ENCODE measurements around the gene TNFAIP8L3.
"Not testable (repeated sequence)": the region's sequence is repeated elsewhere in the genome, so short reads cannot be mapped to it uniquely, and the experiment has no call there.

The TNFAIP8L3 gene

DNA sequence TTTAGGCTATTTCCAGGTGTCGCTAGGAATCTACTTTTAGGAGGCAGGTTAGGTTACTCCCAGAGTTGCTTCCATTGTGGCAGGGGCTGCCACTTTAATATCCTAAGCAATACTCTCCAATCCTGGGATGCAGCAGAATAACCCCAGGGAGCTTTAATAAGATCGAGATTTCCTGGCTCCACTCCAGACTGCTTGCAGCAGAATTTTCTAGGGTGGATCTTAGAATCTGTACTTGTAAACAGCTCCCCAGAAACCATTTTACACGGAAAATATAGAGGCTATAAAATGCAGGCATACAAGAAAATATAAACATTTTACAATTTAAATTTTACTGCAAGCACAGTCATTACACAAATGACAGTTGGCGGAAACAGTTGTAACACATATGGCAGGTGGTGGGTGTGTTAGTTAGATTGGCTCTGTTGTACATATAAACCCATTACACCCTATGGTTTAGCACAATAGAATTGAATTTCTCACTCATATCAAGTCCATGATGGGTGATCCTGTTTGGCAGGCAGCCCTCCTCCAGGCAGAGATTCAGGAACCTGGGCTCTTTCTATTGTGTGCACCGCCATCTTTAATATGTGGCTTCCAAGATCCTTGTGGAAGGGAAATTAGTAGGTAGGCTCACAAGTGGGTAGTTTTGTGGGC, 35.0 kb upstream of the TNFAIP8L3 start:
- no peak for DNase-seq (ENCODE audit: extremely low spot score)
- ChIA-PET POLR2A (no interaction called here), CTCF (interaction anchor here (2.8 kb wide), 1 partner anchor 11 kb away, joined by 9 read pairs; no protein-coding TSS in a partner anchor)
- TF ChIP-seq, protein P1, sequence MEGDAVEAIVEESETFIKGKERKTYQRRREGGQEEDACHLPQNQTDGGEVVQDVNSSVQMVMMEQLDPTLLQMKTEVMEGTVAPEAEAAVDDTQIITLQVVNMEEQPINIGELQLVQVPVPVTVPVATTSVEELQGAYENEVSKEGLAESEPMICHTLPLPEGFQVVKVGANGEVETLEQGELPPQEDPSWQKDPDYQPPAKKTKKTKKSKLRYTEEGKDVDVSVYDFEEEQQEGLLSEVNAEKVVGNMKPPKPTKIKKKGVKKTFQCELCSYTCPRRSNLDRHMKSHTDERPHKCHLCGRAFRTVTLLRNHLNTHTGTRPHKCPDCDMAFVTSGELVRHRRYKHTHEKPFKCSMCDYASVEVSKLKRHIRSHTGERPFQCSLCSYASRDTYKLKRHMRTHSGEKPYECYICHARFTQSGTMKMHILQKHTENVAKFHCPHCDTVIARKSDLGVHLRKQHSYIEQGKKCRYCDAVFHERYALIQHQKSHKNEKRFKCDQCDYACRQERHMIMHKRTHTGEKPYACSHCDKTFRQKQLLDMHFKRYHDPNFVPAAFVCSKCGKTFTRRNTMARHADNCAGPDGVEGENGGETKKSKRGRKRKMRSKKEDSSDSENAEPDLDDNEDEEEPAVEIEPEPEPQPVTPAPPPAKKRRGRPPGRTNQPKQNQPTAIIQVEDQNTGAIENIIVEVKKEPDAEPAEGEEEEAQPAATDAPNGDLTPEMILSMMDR (IDR thresholded peaks at IDR 0.05; ENCODE audit: control extremely low read depth, extremely low read depth, low read depth, missing control alignments) = no peak

DNA sequence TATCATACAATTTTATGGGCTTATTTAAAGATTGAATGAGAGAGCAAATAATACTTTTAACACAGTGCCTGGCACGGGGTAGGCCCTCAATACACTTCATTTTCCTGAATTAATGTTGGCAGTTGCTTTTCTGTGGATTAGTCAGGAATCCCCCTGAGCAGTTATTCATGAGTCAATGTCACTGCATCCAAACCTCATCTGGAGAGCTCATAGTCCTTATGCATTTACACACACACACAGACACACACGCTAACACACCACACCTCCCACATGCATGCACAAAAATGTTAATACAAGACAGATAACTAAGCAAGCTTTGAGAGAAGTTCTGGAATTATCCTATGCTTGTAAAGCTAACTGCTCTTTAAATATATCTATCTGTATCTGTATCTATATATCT, 34.0 kb upstream of the TNFAIP8L3 start:
- TF ChIP-seq, protein P1 (IDR thresholded peaks at IDR 0.05; ENCODE audit: control extremely low read depth, extremely low read depth, low read depth, missing control alignments) = no peak
- POLR2A ChIA-PET = no interaction called here
- no peak for DNase-seq (ENCODE audit: extremely low spot score)
- CTCF ChIA-PET = interaction anchor here (1.2 to 2.8 kb wide), 2 partner anchors 10 to 64 kb away, joined by 3 to 9 read pairs; no protein-coding TSS in a partner anchor

DNA sequence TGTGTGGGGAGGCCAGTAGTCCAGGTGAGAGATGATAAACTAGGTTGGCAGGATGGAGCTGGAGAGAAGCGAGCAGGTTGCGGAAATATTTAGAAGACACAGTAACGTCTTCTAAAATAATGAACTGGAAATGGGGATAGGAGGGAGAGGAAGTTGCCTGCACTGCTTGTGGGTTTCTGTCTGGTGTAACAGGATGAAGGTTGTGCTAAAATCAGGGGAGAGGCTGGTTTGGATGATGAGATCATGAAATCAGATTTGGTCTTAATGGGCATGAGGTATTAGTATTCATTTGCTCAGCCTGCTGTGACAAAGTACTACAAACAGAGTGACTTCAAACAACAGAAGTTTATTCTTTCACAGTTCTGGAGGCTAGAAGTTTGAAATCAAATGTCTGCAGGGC, 32.1 kb upstream of the TNFAIP8L3 start:
- ChIA-PET CTCF (no interaction called here), POLR2A (no interaction called here)
- DNase-seq (ENCODE audit: extremely low spot score) = no peak
- TF ChIP-seq, protein P1 (IDR thresholded peaks at IDR 0.05; ENCODE audit: control extremely low read depth, extremely low read depth, low read depth, missing control alignments) = no peak

DNA sequence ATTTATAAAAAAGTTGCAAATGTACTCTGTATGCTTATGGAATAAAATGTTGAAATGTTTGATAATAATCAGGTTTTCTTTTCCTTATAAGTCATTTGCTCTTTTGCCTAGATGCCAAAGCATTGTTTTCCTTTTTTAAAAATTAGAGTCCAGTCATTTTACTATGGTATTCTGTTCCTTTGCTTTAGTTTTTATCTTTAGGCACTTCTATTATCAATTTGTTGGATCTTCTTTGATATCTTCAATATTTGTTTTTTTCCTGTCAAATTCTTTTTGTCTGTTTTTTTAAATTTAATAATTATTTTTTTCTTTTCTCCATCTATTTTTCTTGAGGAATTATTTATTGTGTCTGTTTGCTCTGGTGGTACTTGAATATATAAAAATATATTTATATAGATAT, 28.3 kb upstream of the TNFAIP8L3 start:
- DNase-seq (ENCODE audit: extremely low spot score); POLR2A ChIA-PET: not testable (repeated sequence)
- CTCF ChIA-PET = interaction anchor here (1.0 to 2.5 kb wide), 2 partner anchors 40 to 53 kb away, joined by 3 to 9 read pairs; no protein-coding TSS in a partner anchor

DNA sequence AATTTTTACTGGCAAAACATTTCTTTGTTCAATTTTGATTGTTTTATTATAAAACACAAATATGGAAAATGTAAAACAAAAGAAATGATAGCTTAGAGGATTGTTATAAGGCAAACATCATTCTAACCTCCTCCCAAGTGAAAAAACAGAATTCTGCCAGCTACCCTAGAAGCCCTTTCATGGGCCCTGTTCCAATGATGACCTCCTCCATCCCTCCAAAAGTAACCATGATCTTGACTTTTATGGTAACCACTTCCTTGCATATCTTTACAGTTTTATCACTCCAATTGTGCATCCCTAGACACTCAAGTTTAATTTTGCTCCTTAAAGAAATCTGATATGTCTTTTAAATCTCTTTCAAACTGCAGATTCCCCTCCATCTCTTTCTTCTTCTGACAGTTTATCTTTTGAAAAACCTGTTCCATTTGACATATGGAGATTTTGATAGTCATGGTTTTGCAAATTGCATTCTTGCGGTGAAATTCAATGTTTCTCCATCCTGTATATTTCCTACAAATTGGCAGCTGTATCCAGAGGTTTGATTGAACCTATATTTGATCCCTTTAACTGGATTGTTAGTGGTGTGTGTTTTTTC, 27.0 kb upstream of the TNFAIP8L3 start:
- CTCF ChIA-PET = no interaction called here

DNA sequence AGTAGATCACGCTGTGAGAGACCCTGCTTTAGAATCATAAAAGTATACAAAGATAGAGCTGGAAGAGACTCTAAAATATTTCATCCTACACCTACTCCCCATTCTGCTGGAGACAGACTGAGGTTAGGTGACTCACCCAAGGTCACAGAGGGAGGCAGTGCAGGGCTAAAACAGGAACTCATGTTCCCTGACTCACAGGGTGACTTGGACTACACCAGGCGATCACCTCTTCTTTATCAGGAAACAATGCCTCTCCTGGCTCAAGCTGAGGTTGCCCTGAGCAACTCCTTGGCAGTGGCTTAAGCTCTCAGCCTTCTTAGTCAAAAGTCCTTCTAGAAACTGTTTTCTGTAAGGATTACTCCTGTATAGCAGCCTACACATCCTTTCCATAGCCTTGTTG, 26.4 kb upstream of the TNFAIP8L3 start:
- DNase-seq (ENCODE audit: extremely low spot score) = no peak
- ChIA-PET CTCF (interaction anchor here (2.4 kb wide), 1 partner anchor 71 kb away, joined by 7 read pairs; no protein-coding TSS in a partner anchor), POLR2A (no interaction called here)
- TF ChIP-seq, protein P1 (IDR thresholded peaks at IDR 0.05; ENCODE audit: control extremely low read depth, extremely low read depth, low read depth, missing control alignments) = no peak

More for the DNA sequence above, 27.0 kb upstream of the TNFAIP8L3 start:
- TF ChIP-seq, protein P1 (IDR thresholded peaks at IDR 0.05; ENCODE audit: control extremely low read depth, extremely low read depth, low read depth, missing control alignments) = no peak
- no peak for DNase-seq (ENCODE audit: extremely low spot score)
- POLR2A ChIA-PET = no interaction called here

DNA sequence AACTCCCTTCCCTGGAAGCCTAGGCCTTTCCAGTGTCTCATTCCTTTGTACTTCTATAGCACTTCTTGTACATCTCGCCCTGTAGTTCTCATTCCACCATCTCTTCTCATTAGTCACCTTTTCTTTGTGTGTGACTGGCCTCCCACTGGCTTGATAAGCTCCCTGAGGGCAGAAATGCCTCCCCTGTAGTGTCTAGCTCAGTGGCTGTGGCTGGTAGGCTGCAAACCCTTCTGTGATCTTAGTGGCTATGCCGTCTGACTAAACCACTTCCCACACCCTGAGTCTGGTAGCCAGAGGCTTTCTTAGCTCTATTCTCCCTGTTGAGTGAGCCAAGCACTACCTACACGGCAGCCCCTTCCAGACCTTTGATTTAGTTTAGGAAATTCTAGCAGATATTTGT, 24.4 kb upstream of the TNFAIP8L3 start:
- ChIA-PET CTCF (interaction anchor here (1.3 to 2.6 kb wide), 4 partner anchors 10 to 73 kb away, joined by 5 to 9 read pairs (median 8); no protein-coding TSS in a partner anchor), POLR2A (no interaction called here)

More for the DNA sequence above, 24.4 kb upstream of the TNFAIP8L3 start:
- TF ChIP-seq, protein P1 (IDR thresholded peaks at IDR 0.05; ENCODE audit: control extremely low read depth, extremely low read depth, low read depth, missing control alignments) = no peak
- DNase-seq (ENCODE audit: extremely low spot score) = no peak

All from GM10248 (cell line).